HG03442 (cell line): Measurements from ENCODE around the gene ZBTB20.
"Not testable (repeated sequence)": the region's sequence is repeated elsewhere in the genome, so short reads cannot be mapped to it uniquely, and the experiment has no call there.

Experiments used
- ATAC-seq: cut with Tn5 transposase; IDR thresholded peaks from one replicate; pipeline ENCODE4 v1.9.1; 2021; ENCODE audit warnings: mild to moderate bottlenecking, moderate library complexity; ENCODE audit not compliant: unreplicated experiment

The ZBTB20 gene

GRCh38 chr3:114687151-114687550 lies 459.9 kb downstream of the ZBTB20 start:
- no peak for ATAC-seq

DNA sequence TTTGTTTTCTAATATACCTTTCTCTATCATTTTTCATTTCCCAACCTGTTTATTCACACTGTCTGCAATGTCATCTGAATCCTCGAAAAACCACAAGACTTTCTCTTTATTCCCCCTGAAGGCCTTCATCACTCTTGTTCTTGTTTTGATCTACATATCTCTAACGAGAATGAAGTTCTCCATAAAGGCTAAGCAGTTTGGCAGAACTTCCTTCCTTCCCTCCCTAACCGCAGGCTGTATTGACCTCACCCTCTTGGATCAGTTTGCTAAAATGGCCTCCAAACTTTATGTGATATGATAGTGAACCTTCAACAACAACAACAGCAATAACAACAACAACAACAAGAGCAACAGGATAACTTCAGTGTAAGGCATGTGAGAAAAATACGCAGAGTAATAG lies 460.5 kb downstream of the ZBTB20 start:
- ATAC-seq = no peak

GRCh38 chr3:114685161-114685560 lies 461.9 kb downstream of the ZBTB20 start:
- ATAC-seq = no peak

- no peak for ATAC-seq
Measured at GRCh38 chr3:114680299-114680698, 466.8 kb downstream of the ZBTB20 start.

DNA sequence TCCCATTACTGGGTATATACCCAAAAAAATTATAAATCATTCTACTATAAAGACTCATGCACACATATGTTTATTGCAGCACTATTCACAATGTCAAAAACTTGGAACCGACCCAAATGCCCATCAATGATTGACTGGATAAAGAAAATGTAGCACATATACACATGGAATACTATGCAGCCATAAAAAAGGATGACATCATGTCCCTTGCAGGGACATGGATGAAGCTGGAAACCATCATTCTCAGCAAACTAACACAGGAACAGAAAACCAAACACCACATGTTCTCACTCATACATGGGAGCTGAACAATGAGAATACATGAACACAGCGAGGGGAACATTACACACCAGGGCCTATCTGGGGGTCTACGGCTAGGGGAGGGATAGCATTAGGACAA lies 467.3 kb downstream of the ZBTB20 start:
- ATAC-seq = not testable (repeated sequence)

DNA sequence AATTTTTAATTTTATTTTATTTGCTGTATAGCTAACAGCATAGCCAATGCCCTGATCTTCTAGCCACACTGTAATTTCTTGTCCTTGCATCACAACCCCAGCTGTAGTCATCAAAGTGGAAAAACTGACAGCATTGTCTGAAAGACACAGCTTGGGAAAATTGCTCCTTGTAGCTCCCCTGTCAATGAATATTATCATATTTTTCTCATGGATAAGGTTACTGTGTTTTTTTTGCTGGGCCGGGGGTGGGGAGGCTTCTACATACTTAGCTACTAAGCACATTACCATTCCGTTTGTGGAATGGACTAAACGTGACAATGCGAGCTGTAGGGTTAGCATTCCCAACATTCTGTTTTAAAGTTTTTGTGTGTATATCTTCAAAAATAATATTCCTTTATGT lies 472.0 kb downstream of the ZBTB20 start:
- ATAC-seq = no peak

DNA sequence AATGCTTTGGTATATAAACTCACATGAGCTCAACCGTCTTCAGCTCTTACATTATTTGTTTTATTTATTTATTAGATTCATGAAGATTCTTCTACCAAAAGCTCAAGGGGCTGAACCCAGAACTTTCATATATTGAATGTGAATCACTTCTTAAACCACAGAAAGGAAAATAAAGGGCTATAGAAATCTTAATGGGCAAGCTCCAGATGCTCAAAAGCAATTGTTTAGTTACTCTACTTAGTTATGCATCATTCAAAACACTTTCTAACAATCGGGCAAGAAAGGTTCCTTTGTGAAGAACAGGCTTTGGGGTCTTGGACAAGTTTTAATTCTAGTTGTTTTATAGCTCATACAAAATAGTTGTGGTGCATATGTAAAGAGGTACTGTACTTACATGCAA lies 473.1 kb downstream of the ZBTB20 start:
- no peak for ATAC-seq

DNA sequence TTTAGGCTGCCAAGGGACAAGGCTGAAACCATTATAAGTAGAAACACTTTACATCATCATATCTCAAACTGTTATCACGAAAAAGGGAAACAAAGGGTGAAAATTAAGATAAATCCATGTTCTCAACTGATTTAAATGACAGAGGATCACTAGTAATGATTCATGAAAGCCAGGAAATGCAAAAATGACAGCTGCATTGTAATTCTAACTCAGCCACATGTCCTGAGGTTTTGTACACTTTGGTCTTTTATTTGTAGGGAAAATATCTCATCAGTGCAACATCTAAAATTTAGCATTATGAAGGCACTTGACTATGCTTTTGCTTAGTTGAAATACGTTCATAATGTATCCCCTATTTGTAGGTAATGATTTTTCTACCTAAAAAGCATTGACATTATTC lies 473.6 kb downstream of the ZBTB20 start:
- no peak for ATAC-seq

GRCh38 chr3:114672692-114673447 lies 474.2 kb downstream of the ZBTB20 start:
- ATAC-seq = no peak

GRCh38 chr3:114671741-114672510 lies 475.2 kb downstream of the ZBTB20 start:
- ATAC-seq = no peak

- ATAC-seq = no peak
Measured at GRCh38 chr3:114669614-114670013, 477.5 kb downstream of the ZBTB20 start.

DNA sequence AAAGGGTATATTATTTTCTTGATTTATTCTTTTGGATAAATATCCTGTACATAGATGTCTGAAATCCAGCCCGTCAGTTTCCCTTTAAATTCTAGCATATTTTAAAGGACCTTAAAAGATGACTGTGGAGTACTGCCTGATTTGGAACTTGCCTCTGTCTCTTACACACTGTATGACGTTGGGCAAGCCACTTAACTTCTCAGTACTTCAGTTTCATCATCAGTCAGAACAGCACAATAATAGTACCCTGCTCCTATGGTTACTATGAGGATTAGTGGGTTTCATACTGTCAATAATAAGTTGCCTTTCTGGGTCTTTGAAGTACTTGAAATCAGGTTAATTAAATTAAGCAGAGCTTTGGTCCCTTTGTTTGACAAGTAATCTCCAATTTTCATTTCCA lies 479.0 kb downstream of the ZBTB20 start:
- ATAC-seq = no peak

DNA sequence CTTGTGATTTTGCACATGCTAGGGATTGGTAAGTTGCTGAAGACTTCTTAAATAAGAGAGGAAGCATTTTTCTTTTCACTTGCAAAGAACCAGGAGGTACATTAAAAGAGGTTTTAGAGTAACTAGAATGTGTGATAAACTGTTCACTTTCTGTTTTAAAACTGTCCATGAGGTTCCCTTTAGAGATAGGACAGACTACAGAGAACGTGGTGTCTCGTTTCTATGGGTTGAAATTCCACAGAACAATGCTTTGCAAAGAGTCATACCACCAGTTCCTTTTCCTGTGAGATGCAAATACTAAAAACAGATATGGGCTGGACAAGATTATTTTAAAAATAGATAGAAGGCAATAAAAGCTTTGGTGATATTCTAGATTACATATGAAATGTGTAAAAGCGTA lies 480.5 kb downstream of the ZBTB20 start:
- ATAC-seq = no peak

DNA sequence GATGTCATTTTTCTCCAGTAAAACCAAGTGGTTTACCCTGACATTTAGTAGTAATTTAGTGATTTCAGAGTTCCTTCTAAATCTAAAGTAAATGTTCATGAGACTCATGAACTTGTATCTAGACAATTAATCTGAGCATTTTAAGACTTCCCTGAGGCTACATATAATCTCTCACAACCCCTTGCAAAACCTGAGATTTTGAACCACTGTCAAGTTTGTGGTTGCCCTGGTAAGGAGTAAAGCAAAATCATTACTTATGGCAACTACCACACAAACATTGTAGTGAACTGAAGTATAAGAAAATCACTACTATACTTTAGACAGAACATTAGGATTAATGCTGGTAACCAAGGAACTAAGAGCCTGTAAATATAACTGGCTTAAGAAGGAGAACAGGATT lies 483.1 kb downstream of the ZBTB20 start:
- no peak for ATAC-seq

GRCh38 chr3:114660808-114661207 lies 486.3 kb downstream of the ZBTB20 start:
- ATAC-seq = no peak

DNA sequence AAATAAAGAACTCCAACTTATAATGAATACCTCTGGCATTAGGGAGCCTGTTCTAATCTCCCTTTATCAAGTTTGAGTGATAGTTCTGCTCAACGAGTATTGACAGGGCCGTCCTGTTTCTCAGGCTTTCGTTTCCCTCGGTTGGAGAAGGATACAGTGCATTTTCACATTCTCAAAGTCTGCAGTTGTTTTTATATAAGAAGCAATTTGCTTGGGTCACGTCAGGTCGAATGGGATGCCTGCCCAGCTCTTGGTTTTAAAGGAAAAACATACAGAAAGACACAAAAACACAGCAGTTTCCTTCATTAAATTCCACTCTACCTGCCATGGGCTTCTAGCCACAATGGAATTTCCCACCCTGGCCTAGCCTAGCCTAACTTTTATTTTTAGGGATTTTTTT lies 487.0 kb downstream of the ZBTB20 start:
- no peak for ATAC-seq

GRCh38 chr3:114659109-114660061 lies 487.7 kb downstream of the ZBTB20 start:
- no peak for ATAC-seq

- no peak for ATAC-seq
Measured at GRCh38 chr3:114651555-114651954, 495.5 kb downstream of the ZBTB20 start.

DNA sequence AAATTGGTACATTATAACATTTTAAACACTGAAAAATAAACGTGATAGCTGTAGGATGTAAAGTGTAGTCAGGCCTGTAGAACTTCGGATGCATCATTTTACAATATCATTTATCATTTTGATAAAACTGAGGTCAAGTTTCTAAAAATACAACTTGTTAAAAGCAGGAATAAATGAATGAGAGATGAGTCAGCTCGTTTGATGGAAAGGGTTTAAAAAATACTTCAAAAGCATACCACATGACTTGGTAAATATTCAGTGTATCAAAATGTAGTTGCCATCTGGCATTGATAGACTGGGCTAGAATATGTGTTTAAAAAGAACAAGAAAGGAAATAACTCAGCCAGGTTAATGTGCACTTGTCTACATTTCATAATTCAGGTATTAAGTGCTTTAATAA lies 496.3 kb downstream of the ZBTB20 start:
- ATAC-seq = no peak

DNA sequence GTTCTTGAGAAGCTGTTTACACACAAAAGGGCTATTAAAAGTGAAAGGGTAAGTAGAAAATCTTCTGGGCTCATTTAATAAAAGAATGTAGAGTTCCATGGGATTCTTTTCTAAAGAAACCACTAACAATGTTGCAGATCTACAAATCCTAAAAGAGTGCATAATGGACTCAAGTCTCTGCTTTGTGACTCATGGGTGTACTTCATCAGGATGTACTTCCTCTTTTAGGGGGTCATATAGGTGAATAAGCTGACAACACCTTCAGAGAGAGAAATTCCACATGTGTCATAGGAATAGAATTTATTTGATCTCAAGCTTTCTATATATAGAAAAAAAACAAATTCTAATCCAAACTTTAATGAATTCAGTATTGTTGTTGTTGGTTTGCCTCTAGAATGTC lies 497.8 kb downstream of the ZBTB20 start:
- no peak for ATAC-seq

GRCh38 chr3:114646526-114646925 lies 500.6 kb downstream of the ZBTB20 start:
- ATAC-seq = no peak
